NCI-H446 treated with DMSO at 0.1 percent for 48 hours (cell line): ENCODE results near the gene MAGEA3.
"Not testable (repeated sequence)": the region's sequence is repeated elsewhere in the genome, so short reads cannot be mapped to it uniquely, and the experiment has no call there.

ENCODE experiments used
- DNase-seq: peaks from one replicate; lab custom pipeline; 2025; lab: John Stamatoyannopoulos, UW

Gene MAGEA3

GRCh38 chrX:152697952-152698931 is at the start of gene MAGEA3:
Gene MAGEA3 (plus strand): TSS chrX:152698794. CDS start chrX:152700833, 2,039 bp downstream.
- DNase-seq: not testable (repeated sequence)

GRCh38 chrX:152652060-152652459 is 46.5 kb upstream of the MAGEA3 start:
- DNase-seq: no peak

- DNase-seq: no peak
Measured at GRCh38 chrX:152652467-152652866, 46.1 kb upstream of the MAGEA3 start.

GRCh38 chrX:152656087-152656486 is 42.5 kb upstream of the MAGEA3 start:
- no peak for DNase-seq

GRCh38 chrX:152656890-152657289 is 41.7 kb upstream of the MAGEA3 start:
- no peak for DNase-seq

GRCh38 chrX:152658302-152658701 is 40.3 kb upstream of the MAGEA3 start:
- no peak for DNase-seq

GRCh38 chrX:152663086-152663485 is 35.5 kb upstream of the MAGEA3 start:
- DNase-seq: no peak

GRCh38 chrX:152674135-152674534 is 24.5 kb upstream of the MAGEA3 start:
- DNase-seq: no peak

- DNase-seq: not testable (repeated sequence)
Measured at GRCh38 chrX:152674652-152675051, 23.9 kb upstream of the MAGEA3 start.

- not testable (repeated sequence) for DNase-seq
Measured at GRCh38 chrX:152681012-152681411, 17.6 kb upstream of the MAGEA3 start.

GRCh38 chrX:152700390-152700789 is 1.8 kb downstream of the MAGEA3 start:
- DNase-seq: not testable (repeated sequence)

GRCh38 chrX:152706500-152706899 is 7.9 kb downstream of the MAGEA3 start:
- not testable (repeated sequence) for DNase-seq

- DNase-seq: not testable (repeated sequence)
Measured at GRCh38 chrX:152709173-152709572, 10.6 kb downstream of the MAGEA3 start, which contains the start of gene CSAG2. Gene CSAG2 (minus strand): TSS chrX:152709273. CDS start chrX:152709112, 161 bp downstream.

- not testable (repeated sequence) for DNase-seq
Measured at GRCh38 chrX:152713195-152713594, 14.6 kb downstream of the MAGEA3 start.

GRCh38 chrX:152713815-152714787 is 15.5 kb downstream of the MAGEA3 start, which contains the start of gene MAGEA2B:
Gene MAGEA2B (plus strand): TSS chrX:152714628. CDS start chrX:152717107, 2,479 bp downstream.
- DNase-seq: not testable (repeated sequence)

- no peak for DNase-seq
Measured at GRCh38 chrX:152725409-152725808, 26.8 kb downstream of the MAGEA3 start.

- peak; percentile 32 for DNase-seq
Measured at GRCh38 chrX:152733261-152733975, 34.8 kb downstream of the MAGEA3 start, which contains the start of the genes CSAG1 and MAGEA12. Gene CSAG1 (minus strand): TSS chrX:152733721. CDS start chrX:152732460, 1,261 bp downstream. Gene MAGEA12 (plus strand): TSS chrX:152733757. CDS start chrX:152736162, 2,405 bp downstream.

GRCh38 chrX:152734143-152734858 is 35.7 kb downstream of the MAGEA3 start:
- DNase-seq: not testable (repeated sequence)

- DNase-seq: no peak
Measured at GRCh38 chrX:152735101-152735500, 36.5 kb downstream of the MAGEA3 start.

- DNase-seq: no peak
Measured at GRCh38 chrX:152735860-152736511, 37.4 kb downstream of the MAGEA3 start.
